Activated CD4-positive, CD25-positive, alpha-beta regulatory T cell treated with anti-CD3 and anti-CD28 coated beads, Interleukin-2, amount 50 U/mL, for 72 hours (primary cell): ENCODE results near the gene QSOX1.

Experiments
- DNase-seq: peaks from one replicate; pipeline ENCODE4 v3.0.0; 2021

The QSOX1 gene

DNA sequence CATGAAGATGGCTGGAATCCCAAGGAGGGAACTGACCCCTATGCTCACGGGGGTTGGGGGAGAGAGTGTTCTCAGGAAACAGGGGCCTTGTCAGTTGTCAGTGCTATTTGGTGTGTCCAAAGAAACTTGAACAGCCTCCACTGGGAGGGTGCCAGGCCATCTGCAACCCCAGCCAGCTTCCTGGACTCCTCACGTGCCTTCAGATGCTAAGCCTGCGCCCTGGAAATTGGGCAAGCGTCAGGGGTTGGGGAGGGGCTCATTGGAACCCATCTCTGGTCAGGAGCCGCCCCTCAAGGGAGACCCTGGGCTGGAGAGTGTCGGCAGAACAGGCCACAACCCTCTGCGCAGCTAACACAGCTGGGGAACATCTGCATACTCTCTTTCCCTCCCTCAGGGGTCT lies 62.3 kb downstream of the QSOX1 start:
- no peak for DNase-seq

DNA sequence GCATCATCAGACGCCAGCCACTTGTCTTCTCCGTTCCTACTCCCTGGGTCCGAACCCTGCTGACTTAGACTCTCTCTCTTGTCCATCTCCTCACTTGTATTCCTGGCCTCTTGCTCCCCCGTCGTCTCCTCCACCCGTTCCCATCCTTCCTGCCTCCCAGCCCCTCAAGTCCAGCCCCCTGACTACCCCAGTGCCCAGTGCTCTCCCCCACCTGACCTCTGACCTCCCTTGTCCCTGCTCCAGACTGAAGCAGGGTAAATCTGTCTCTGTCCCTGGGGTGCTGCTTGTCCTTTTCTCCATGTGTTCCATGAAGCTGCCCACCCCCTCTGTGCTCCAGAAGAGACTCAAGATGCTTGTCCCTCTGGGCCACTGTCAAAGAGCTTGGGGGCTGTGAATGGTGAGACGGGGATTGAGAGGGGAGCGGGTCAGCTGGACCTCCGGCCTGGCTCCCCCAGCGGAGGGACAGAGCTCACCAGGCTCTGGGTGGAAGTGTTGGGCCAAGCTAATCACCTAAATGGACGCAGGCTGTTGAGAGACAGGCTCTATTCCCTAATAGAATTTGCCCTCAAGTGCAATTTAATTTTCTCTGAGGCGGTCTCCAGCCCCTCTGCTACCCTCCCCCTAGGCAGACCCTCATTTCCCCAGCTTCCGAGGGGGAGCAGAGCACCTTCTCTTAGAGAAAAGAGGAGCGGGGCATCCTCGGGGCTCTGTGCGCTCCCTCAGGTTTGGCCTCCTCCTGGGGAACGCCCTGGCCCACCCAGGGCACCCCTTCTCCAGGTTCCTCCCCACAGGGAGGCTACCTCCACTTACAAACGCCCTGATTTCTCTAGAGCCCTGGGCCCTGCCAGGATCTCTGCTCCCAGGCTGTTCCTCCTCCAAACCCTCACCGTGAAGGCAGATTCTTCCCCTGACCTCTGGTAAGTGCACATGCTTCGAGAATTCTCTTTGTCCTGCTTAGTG lies 64.4 kb downstream of the QSOX1 start:
- no peak for DNase-seq

DNA sequence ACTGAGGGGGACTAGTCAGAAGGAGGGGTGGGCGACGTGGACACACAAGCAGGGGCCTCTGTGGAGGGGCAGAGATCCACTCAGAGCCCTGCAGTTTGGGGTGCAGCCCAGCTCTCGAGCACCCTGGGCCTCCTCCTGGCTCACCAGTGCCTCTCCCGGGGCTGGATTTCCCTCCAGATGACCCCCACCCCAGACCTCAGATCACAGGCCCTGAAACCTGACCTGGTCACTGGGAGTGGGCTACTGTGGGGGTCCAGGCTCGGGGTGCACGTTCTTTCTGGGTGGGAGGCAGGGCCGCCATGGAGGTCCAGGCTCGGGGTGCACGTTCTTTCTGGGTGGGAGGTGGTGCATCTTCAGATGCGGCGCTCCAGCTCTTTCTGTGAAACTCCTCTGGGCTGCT lies 65.1 kb downstream of the QSOX1 start:
- DNase-seq: no peak

DNA sequence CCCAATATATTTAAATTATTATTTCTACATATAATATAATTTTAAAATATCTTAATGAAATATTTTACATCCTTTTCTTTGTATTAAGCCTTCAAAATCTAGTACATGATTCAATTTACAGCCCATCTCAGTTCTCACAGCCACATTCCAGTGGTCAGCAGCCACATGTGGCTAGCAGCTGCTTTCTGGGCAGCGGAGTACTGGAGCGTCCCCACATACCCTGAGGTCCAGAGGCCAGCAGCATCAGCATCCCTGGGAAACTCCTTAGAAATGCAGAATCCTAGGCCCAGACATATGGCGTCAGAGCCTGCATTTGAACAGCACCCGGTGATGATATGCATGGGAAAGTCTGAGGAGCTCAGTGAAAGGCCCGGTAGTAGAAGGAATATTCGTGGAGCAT lies 66.8 kb downstream of the QSOX1 start:
- no peak for DNase-seq

DNA sequence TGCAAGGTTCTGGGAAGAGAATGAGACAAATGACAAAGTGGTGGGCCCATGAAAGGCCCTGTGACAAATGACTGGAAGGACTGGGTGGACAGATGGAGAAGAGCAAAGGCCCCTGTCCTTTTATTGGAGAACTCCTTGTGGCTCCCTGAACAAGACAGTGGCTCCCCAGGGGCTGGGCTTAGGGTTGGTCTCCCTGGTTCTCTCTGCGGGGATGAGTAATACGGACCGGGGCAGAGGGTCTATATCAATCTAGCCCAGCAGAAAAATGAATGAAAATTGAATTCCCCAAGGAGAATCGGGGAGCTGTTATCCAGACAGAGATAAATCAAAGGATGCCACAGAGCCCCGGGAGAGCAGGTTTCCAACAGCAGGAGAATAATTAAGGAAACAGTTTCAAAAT lies 70.2 kb downstream of the QSOX1 start:
- DNase-seq: no peak

DNA sequence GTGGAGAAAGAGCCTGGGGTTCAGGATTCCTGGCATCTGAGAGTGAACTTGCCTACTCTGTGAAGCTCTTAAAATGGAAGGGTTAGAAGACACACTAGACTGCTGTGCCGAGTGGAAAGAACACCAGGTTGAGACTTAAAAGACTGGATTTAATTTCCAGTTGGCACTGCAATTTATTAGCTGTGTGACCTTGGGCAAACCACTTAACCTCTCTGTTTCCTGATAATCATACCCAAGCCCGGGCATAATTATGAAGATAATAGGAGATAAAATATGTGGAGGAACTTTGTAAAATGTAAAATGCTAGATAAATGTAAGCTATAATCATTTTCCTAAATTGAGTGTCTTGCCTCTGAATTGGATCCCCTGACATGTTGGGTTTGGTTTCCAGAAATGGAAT lies 70.7 kb downstream of the QSOX1 start:
- no peak for DNase-seq

DNA sequence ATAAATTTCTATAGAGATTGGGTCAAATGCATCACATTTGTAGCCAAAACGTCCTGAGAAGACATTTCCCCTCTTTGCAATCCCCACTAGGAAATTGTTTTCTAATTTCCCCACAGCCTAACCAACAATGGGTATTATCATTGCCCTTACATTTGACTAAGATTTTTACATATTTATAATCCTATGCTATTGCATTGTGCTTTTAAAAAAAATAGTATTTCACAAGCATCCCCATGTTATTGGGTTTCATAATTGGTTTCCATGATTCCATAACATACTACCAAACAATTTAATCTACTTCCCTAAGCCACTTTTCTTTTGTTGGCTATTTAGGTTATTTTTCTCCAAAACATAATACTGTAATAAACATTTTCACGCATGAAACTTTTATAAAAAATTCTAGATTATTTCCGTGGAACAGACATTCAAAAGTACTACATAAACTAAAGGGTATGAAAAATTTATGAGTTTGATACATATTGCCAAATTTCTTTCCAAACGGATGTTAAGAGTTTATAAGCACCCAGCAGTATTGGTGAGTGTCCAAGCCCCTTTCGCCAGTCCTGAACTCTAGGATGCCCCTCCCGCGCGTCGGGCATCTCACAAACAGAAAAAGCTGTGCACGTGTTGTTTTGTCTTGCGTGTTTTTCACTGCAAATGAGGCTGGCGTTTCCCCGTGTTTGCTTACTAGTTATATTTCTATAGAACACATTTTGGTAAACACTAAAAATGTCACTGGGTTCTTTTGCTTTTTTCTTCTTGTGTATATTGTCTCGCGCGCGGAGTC lies 73.4 kb downstream of the QSOX1 start:
- DNase-seq: no peak

DNA sequence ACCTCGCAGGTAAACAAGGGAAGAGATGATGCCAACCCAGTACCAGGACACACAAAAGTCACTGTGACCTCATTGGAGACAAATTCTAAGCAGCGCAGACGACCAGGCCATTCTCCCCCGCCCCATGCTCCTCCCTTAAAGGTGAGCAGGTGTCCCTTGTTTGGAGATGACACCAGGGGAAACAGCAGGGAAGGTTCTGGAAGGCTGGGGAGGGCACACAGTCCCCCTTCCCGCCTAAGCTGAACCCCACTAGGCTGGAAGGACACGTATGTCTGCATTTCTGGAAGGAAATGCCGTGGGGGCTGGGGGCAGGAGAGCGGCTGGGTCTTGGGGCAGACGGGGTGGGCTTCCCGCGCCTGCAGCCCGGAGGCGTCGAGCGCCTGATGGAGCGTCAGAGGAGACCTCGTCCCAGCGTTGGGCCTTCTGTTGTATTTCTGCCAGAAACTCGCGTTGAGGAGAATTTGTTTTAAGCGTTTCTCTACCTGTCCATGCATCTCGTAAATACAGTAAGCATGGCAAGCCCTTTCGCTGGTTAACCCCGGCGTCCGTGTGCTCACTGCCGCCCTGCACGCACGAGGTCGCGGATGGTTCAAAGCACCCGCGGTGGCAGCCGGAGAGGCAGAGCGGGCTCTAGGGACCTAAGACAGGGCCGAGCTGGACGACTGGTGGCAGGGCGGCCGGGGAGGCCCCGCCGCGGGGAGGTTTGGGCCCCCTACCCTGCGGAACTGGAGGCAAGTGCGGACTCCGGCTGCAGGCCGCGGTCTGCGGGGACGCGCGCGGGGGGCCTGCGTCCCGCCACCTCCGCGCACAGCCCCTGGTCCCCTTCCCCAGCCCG lies 74.2 kb downstream of the QSOX1 start:
- no peak for DNase-seq

DNA sequence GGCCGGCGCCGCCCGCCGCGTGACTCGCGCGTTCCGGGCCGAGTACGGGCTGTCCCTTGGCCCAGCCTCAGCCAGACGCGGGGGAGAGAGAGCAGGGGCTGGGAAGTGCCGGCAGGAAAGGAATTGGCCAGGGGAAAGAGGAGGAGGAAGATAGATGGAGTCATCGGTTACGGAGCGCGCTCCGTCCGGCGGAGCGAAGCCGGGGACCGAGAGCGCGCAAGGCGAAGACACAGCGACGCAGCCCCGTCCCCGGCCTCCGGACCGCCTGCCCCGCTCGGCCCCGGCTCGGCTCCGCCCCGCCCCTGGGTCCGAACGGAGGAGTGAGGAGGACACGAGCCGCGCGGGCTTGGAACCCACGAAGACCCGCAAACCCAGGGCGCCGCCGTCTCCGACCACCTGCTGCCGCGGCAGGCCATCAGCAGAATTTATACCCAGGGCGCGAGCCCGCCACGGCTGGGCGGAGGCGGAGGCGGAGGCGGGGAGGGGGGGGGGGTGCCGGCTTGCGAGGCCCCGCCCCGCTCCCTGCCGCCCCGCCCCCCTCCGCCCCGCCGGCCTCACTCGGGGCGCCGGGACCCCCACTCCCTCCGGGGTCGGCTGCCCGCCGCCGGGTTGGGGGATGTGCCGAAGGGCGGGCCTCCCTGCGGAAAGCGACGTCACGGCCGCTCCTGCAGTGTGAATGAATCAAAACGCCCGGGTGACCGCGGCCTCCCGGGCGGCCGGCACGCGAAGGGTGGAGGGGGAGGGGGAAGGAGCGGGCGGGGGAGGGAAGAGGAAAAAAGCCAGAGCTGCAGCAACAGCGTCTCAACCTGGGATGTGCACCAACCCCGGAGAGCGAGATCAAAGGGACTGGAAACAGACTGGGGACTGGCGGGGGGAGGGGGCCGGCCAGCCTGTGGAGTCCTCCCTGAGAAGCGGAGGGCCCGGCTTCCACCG lies 75.1 kb downstream of the QSOX1 start, which contains the start of gene LHX4:
LHX4 (plus strand) TSS at position 782 of the 933 bp plus-strand sequence. CDS start 266 bp downstream, outside the sequence.
- DNase-seq: no peak

DNA sequence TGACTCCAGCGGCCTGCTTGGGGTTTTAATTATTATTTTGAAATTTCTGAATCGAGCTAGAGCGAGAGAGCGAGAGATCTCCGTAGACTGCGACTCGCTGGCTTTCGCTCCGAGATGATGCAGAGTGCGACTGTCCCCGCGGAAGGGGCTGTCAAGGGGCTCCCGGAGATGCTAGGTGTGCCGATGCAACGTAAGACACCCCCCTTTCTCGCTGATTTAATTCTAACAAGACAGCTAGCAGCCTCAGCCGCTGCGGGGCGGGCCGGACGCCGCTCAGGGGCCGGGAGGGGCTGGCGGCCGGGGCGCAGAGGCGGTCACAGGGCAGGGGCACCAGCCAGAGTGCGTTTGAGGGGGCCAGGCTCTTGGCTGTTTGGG lies 75.7 kb downstream of the QSOX1 start:
- DNase-seq: no peak

DNA sequence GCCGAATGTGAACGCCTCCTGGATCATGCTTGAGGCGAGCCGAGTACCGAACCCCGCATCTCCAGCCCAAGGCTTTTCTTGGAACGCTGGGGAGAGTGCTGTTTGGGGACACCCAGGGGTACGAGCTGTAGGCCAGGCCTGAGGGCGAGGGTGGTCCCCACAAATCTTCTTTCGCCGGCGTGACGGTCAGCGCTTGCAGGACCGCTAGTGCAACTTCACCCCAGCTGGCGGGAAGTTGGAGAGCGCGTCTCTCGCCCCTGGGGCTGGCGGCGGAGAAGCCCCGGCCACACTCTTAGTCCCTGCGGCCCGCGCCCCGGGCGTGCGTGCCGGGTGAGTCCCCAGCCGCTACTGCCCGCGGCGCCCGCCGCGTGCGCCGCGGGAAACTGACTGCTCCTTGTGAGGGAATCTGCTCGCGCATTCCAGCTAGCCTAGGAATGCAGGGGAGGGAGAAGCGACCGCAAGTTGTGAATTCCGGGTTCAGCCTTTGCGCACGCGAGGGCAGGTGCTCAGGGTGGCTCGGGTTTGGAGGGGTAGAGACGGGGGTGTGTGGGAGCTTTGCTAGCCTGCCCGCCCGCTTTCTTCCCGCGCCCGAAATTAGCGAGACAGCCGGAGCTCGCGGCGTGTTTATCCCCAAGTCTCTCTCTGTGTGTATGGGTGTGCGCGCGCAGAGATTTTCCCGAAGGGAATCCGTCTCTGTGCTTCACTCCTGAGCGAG lies 76.3 kb downstream of the QSOX1 start:
- no peak for DNase-seq

DNA sequence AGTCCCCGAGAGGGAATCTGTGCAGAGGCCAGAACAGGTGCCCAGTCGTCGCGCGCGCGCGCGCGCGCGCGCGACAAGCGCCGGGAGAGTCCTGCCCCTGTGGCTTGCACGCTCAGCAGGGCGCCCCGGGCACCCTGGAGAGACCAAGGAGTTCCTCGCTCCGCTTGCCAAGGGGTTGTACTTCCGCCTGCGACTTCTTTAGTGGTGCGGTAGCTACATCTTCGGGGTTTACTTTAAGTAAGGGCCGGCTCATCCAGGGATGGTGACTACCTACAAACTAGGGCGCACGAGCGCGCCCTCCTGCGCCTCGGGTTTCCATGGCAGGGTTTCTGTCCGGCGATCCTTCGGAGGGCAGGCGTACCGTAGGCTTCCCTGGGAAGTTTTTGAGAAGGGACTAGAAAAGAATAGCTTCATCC lies 76.8 kb downstream of the QSOX1 start:
- DNase-seq: no peak

DNA sequence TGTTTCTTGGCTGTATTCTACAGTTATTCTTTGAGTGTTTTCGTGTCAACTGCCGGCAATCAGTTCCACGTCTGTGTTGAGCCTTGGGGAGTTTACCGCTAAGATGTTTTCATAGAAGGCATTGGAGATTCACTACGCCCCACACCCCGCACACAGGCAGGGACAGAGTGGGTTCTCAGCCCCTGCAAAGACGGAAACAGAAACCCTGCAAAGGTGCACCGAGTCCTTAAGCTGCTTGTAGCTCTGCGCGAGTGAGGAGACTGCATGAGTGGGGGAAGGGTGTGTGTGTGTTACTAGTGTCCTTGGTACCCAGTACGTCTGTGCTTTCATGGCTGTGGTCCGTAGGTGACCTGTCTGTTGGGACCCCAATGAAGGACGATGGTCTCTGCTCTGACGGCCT lies 77.3 kb downstream of the QSOX1 start:
- no peak for DNase-seq

DNA sequence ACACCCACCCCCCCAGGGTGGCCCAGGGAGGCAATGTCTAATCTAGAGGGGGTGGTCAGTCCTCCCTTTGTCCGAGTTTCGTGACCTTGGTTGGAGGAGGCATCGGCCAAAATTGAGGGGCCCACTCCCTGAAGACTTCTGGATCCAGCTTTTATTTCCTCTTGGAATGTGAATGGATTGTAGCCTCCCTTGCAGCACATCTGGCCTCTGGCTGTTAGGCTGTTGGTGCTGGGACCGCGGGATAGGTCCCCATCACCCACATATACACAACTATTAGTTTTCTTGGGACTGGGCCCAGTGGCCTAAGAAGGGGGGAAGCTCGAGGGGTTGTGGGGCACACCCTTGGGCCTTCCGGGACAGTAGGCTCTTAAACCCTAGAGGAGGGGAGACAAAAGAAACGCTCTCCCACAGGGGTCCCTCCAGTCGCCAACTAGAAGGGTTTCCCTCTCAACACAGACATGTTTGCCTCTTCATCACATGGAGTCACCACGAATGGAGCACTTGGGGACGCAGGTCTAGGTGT lies 77.9 kb downstream of the QSOX1 start:
- DNase-seq: no peak

DNA sequence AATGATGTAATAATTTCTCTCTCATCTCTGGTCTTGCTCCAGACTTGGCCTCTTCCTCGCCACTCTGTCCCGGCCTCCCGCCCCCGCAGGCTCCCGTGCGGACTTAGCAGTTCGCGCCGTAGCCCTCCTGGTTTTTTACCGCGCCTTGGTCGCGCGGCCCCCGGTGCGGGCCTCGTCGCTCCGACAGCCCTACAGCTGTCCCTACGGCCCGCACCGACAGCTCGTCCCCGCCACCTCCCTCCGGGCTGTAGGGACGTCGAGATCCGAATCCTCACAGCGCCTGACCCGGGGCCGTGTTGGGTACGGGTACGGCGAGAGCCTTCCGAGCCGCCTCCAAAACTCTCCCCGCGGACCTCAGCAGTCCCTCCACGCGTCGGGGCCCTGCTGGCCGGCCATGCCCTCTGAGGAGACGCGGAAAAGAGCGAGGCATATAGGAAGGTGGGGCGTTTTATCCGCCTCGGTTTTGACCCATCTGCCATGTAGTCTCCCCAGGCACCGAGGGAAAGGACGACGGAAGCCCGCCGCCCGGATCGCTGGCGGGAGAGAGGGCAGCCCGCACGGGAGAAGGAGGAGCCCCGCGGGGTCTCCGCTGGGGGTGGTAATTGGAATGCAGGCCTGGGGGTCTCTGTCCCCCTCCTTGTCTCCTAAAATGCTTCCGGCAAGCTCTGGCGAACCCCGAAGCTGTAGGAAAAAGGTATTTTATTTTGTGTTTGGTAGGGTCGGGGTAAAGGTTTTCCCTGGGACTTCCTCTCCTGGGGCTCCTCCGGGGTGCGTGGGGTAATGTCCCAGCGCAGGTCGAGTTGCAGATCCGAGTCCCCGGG lies 78.7 kb downstream of the QSOX1 start:
- no peak for DNase-seq

DNA sequence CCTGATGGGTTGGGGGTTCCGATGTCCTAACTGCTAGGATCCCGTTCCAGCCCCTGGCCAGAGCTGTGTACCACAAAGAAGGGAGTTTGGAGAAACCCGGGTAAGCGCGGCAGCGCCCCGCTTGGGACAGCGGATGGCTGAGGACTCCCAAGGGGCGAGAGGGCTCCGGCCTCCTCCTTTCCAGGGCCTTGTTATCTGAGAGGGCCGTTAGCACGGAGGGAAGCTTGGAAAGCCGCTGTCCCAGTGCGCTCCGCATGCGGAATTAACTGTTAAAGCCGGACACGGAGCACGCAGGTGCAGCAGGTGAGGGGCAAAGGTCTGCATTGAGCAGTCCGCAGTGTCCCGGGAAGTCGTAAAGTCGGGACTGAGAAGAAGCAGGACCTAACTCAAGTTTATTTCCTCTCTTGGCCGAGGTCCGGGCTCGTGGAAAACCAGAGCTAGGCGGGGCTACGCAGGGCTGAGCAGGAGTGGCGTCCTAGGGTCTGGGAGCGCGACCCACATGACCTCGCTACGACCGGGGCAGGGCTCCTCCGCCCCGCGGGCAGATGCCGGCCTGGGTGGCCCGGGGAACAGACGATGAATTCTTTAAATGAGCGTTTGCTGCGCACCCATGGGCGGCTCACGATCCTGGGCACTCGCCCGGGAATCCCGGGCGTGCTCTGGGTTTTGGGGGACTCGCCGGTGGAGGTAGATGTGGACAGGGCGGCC lies 79.9 kb downstream of the QSOX1 start:
- no peak for DNase-seq

DNA sequence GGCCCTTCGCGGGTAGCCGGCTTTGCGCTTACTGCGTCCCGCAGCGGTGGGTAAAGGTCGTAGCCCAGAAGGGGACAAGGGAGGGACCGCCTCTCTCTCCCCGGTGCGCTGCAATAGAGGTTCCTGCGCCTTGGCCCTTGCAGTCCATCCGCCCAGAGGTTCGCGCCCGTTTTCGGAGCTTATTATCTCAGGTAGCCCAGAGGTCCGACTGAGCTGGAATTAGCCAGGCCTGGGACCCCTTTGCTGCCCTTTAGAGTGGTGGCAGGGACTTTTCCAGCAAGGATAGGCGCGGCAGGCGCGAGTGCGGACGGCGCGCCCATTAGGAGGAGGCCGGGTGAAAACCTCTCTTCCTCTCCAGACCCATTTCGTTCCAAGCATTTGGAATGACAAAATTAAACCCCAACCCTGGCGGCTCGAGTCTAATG lies 80.4 kb downstream of the QSOX1 start:
- DNase-seq: no peak

DNA sequence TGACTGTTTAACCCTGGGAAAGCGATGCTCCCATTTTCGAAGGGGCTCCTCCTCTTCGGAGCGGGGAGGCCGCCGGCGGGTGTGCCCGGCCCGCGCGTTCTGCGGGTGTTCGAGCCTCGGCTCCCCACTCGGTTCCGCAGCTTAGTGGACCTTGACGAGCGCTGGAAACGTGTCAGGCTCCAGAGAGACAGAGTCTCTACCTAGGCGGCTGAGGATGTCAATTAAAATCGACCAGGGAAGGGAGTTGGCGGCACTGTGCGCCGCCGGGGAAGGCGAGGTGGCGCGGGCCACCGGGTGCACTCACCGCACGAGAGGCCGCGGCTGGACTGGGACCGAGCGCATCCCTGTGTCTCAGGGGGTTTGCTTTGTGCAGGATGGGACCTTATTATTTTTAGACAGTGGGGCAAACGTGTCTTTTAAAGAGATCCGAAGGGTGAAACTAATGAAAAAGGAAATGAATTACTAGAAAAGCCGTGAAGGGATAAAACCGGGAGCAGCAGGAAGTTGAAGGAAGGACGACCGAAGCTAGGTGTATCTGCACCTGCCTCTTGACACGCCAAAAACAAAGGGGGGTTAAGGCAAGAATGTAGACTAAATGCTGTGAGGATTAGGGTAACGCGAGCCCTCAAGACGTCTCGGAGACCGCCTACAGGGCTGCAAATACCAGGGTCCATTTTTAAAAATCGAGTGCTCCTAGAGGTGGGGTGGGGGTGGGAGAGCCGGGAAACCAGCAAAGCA lies 81.0 kb downstream of the QSOX1 start:
- DNase-seq: no peak
